ENCODE results near the gene BCL2A1. TPM values are rescaled to one million over a fixed set of nuclear protein-coding genes. Genes with fewer than 3 reads are reported as not detected.
"Not testable (repeated sequence)": the region's sequence is repeated elsewhere in the genome, so short reads cannot be mapped to it uniquely, and the experiment has no call there.

The BCL2A1 gene
- total RNA-seq, 2 donors from 2014 or later = 0.86 to 1.5 TPM

DNA sequence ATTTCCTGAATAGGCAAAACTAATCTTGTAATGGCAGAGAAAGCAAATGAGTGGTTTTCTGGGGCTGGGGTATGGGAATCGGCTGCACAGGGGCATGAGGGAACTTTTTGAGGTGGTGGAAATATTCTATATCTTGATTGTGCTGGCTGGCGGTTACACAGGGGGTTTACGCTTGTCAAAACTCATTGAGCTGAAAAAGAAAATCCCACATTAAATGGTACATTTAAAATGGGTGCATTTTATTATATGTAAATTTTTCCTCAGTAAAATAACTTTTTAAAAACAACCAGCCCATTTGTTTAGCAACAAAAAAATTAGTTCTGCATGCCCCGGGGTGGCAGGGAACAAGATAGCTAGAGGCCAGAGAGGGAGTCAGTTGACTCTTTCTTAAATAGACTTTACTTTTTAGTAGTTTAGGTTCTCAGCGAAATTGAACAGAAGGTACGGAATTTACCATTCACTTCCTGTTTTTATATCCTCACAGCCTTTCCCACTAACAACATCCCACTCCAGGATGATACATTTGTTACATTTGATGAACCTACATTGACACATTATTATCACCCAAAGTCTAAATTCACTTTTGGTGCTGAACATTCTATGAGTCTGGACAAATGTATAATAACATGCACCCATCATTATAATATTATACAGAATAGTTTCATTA, 41.2 kb upstream of the BCL2A1 start:
- no peaks in the 10 kb centered on the region for H3K36me3 ChIP-seq
- no peak for DNase-seq
- H3K4me1 ChIP-seq = no peaks in the 10 kb centered on the region
- TF ChIP-seq, protein P1, sequence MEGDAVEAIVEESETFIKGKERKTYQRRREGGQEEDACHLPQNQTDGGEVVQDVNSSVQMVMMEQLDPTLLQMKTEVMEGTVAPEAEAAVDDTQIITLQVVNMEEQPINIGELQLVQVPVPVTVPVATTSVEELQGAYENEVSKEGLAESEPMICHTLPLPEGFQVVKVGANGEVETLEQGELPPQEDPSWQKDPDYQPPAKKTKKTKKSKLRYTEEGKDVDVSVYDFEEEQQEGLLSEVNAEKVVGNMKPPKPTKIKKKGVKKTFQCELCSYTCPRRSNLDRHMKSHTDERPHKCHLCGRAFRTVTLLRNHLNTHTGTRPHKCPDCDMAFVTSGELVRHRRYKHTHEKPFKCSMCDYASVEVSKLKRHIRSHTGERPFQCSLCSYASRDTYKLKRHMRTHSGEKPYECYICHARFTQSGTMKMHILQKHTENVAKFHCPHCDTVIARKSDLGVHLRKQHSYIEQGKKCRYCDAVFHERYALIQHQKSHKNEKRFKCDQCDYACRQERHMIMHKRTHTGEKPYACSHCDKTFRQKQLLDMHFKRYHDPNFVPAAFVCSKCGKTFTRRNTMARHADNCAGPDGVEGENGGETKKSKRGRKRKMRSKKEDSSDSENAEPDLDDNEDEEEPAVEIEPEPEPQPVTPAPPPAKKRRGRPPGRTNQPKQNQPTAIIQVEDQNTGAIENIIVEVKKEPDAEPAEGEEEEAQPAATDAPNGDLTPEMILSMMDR (IDR thresholded peaks at IDR 0.05) = no peak
- no peak overlapping the region for H3K4me3 ChIP-seq
- H3K9ac ChIP-seq (ENCODE audit: low read depth in 2 of 2, low read length in 2 of 2) = no peak overlapping the region
- H3K9me3 ChIP-seq = no peaks in the 10 kb centered on the region
- no peak overlapping the region for H3K27ac ChIP-seq
- intact Hi-C loops (cut with DNase I) = no loop called here
- H3K27me3 ChIP-seq = no peaks in the 10 kb centered on the region

DNA sequence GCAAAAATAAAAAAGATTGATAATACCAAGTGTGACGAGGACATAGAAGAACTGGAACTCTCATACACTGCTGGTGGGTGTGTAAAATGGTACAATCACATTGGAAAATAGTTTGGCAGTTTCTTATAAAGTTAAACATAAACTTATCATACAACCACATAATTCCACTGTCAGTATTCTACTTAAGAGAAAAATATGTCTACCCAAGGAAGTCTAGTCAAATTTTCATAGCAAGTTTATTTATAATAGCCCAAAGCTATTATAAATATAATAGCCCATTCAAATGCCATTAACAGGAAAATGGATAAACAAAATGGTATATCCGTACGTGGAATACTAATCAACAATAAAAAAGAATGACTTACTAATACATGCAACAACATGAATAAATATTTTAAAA, 40.6 kb upstream of the BCL2A1 start:
- no peaks in the 10 kb centered on the region for H3K36me3 ChIP-seq
- H3K4me3 ChIP-seq = no peak overlapping the region
- H3K27me3 ChIP-seq = no peaks in the 10 kb centered on the region
- H3K9ac ChIP-seq (ENCODE audit: low read depth in 2 of 2, low read length in 2 of 2) = no peak overlapping the region
- H3K27ac ChIP-seq = no peak overlapping the region
- no peaks in the 10 kb centered on the region for H3K4me1 ChIP-seq
- intact Hi-C loops (cut with DNase I) = no loop called here
- TF ChIP-seq, protein P1 (IDR thresholded peaks at IDR 0.05) = no peak
- H3K9me3 ChIP-seq = no peaks in the 10 kb centered on the region
- DNase-seq = no peak

DNA sequence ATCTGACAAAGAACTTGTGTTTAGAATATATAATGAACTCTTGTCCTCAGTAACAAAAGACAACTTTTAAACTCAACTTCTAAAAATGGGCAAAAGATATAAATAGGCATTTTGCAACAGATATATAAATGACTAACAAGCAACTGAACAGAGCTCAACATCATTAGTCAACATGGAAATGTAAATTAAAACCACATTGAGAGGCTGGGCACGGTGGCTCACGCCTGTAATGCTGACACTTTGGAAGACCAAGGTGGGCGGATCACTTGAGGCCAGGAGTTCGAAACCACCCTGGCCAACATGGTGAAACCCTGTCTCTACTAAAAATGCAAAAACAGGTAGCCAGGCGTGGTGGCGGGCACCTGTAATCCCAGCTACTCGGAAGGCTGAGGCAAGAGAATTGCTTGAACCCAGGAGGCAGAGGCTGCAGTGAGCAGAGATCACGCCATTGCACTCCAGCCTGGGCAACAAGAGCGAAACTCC, 40.1 kb upstream of the BCL2A1 start:
- DNase-seq; H3K27me3 ChIP-seq; H3K4me1 ChIP-seq; H3K9me3 ChIP-seq; H3K27ac ChIP-seq; H3K36me3 ChIP-seq; H3K4me3 ChIP-seq; H3K9ac ChIP-seq (ENCODE audit: low read depth in 2 of 2, low read length in 2 of 2); intact Hi-C loops (cut with DNase I): not testable (repeated sequence)

GRCh38 chr15:80010131-80010673, 39.2 kb upstream of the BCL2A1 start:
- no peak overlapping the region for H3K9ac ChIP-seq (ENCODE audit: low read depth in 2 of 2, low read length in 2 of 2)
- TF ChIP-seq, protein P1 (IDR thresholded peaks at IDR 0.05) = no peak
- no peak overlapping the region for H3K27ac ChIP-seq
- intact Hi-C loops (cut with DNase I) = no loop called here
- no peak overlapping the region for H3K4me3 ChIP-seq
- no peak for DNase-seq
- no peaks in the 10 kb centered on the region for H3K36me3 ChIP-seq
- no peaks in the 10 kb centered on the region for H3K9me3 ChIP-seq
- H3K27me3 ChIP-seq = no peaks in the 10 kb centered on the region
- H3K4me1 ChIP-seq = no peaks in the 10 kb centered on the region

GRCh38 chr15:80007532-80007931, 36.5 kb upstream of the BCL2A1 start:
- TF ChIP-seq, protein P1 (IDR thresholded peaks at IDR 0.05) = no peak
- DNase-seq = no peak
- Histone ChIP-seq H3K27ac (no peak overlapping the region), H3K27me3 (no peaks in the 10 kb centered on the region), H3K9ac (ENCODE audit: low read depth in 2 of 2, low read length in 2 of 2) (no peak overlapping the region), H3K9me3 (no peaks in the 10 kb centered on the region), H3K4me1 (no peaks in the 10 kb centered on the region), H3K36me3 (no peaks in the 10 kb centered on the region), H3K4me3 (no peak overlapping the region)
- intact Hi-C loops (cut with DNase I) = no loop called here

DNA sequence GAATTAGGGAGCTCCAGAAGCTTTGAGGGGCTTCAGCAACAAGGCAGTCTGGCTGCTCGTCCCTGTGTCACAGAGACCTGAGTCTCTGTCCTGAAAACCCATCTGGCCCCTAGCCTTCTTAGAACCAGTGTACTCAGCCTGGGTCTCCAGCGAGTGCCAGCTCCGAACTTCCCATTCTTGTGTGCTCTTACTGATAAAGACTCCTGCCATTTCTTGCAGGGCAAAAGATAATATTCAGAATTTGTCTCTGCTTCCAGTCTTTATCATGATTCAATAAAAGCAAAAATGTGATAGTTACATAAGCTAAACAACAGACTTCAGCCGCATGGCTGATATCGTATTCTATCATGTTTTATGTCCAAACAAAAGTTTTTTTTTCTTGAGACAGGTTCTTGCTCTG, 36.0 kb upstream of the BCL2A1 start:
- no peak for DNase-seq
- Histone ChIP-seq H3K4me3 (no peak overlapping the region), H3K36me3 (no peaks in the 10 kb centered on the region), H3K27me3 (no peaks in the 10 kb centered on the region), H3K4me1 (no peaks in the 10 kb centered on the region), H3K9ac (ENCODE audit: low read depth in 2 of 2, low read length in 2 of 2) (no peak overlapping the region), H3K27ac (no peak overlapping the region), H3K9me3 (no peaks in the 10 kb centered on the region)
- TF ChIP-seq, protein P1 (IDR thresholded peaks at IDR 0.05) = no peak
- intact Hi-C loops (cut with DNase I) = no loop called here
